HEK293 (cell line): Measurements from ENCODE around the gene CLPSL1.

Experiments used
- GLI4 ChIP-seq: fragments of 450-650 bp; formaldehyde crosslinking; IDR thresholded peaks from 2 replicates; pipeline ENCODE4 v1.5.1; 2016; ENCODE audit warnings: missing biosample characterization, missing genetic modification characterization
- PRDM2 ChIP-seq: fragments of 450-650 bp; formaldehyde crosslinking; IDR thresholded peaks from 2 replicates; pipeline ENCODE4 v1.5.1; 2016; ENCODE audit warnings: missing biosample characterization, missing genetic modification characterization, borderline replicate concordance
- TSHZ1 ChIP-seq: fragments of 450-650 bp; formaldehyde crosslinking; IDR thresholded peaks from 2 replicates; pipeline ENCODE4 v1.5.1; 2016; ENCODE audit warnings: missing biosample characterization, missing genetic modification characterization, borderline replicate concordance
- ZBTB7A ChIP-seq: fragments of 450-650 bp; formaldehyde crosslinking; IDR thresholded peaks from 2 replicates; pipeline ENCODE4 v1.5.1; 2016; ENCODE audit warnings: low read depth, missing biosample characterization, missing genetic modification characterization
- ZNF175 ChIP-seq: fragments of 450-650 bp; formaldehyde crosslinking; IDR thresholded peaks from 2 replicates; pipeline ENCODE4 v1.5.1; 2016; ENCODE audit warnings: missing biosample characterization, missing genetic modification characterization
- ZNF19 ChIP-seq: fragments of 450-650 bp; formaldehyde crosslinking; IDR thresholded peaks from 2 replicates; pipeline ENCODE4; 2016; ENCODE audit warnings: missing biosample characterization, missing genetic modification characterization, low read depth
- ZNF202 ChIP-seq: fragments of 450-650 bp; formaldehyde crosslinking; IDR thresholded peaks from 2 replicates; pipeline ENCODE4 v1.5.1; 2016; ENCODE audit warnings: missing biosample characterization, missing genetic modification characterization, borderline replicate concordance
- ZNF48 ChIP-seq: fragments of 450-650 bp; formaldehyde crosslinking; IDR thresholded peaks from 2 replicates; pipeline ENCODE4 v1.5.1; 2016; ENCODE audit warnings: missing biosample characterization, missing genetic modification characterization
- ZNF776 ChIP-seq: fragments of 450-650 bp; formaldehyde crosslinking; IDR thresholded peaks from 2 replicates; pipeline ENCODE4 v1.5.0; 2017; ENCODE audit warnings: missing biosample characterization, missing genetic modification characterization, borderline replicate concordance
- TF ChIP-seq, protein P1 (sequence below): fragments of 450-650 bp; formaldehyde crosslinking; IDR thresholded peaks from 2 replicates; pipeline ENCODE4 v1.5.1; 2016; ENCODE audit warnings: missing biosample characterization, missing genetic modification characterization

DNA sequence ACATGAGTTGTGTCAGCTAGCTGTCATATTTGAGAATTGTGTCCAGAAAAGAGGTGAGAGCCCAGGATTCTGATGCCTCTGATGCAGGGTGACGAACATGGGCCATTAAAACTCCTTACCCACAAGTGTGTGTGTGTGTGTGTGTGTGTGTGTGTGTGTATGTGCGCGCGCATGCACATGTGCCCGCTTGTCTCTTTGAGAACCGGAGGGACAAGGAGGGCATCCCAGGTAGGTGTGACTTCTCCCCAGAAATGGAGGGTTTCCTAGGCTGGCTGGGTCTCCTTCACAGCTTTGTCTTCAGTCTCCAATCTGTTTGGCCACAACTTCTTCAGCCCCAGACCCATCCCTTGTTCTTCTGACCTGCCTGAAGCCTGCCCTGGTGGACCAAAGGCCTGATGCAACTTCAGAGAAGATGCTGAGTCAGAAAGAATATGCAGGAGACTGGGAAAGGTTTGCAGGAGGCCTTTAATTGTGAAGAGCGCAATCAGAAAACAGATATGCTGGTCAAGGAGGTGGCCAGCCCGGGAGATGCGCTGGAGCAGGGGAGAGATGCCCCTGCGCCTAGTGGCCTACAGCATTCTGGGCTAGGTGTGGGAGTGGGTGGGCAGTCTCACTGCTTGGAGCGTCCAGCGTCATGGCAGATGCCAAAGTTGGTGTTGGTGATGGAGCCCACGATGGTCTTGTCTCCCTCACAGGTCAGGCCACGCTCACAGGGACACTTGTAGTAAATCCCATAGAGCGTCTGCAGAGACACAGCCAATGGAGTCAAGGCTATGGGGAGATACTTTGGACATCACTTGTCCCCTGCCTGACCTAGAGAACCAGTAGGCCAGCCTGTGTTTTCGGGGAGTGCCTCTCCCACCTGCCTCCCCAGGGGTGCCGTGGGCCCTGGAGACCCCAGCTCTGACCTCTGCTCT is 14.0 kb downstream of the CLPSL1 start:
- TF ChIP-seq GLI4 (tag by site-specific recombination): no peak
- TF ChIP-seq, protein P1, sequence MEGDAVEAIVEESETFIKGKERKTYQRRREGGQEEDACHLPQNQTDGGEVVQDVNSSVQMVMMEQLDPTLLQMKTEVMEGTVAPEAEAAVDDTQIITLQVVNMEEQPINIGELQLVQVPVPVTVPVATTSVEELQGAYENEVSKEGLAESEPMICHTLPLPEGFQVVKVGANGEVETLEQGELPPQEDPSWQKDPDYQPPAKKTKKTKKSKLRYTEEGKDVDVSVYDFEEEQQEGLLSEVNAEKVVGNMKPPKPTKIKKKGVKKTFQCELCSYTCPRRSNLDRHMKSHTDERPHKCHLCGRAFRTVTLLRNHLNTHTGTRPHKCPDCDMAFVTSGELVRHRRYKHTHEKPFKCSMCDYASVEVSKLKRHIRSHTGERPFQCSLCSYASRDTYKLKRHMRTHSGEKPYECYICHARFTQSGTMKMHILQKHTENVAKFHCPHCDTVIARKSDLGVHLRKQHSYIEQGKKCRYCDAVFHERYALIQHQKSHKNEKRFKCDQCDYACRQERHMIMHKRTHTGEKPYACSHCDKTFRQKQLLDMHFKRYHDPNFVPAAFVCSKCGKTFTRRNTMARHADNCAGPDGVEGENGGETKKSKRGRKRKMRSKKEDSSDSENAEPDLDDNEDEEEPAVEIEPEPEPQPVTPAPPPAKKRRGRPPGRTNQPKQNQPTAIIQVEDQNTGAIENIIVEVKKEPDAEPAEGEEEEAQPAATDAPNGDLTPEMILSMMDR (tag by site-specific recombination): no peak
- TF ChIP-seq ZBTB7A: no peak
- TF ChIP-seq ZNF175: no peak
- no peak for TF ChIP-seq TSHZ1 (tag by site-specific recombination)
- no peak for TF ChIP-seq ZNF776 (tag by site-specific recombination)
- no peak for TF ChIP-seq ZNF202
- no peak for TF ChIP-seq PRDM2 (tag by site-specific recombination)
- no peak for TF ChIP-seq ZNF19 (tag by site-specific recombination)
- TF ChIP-seq ZNF48 (tag by site-specific recombination): no peak
